HFFc6 (cell line): ENCODE results near the gene RGCC. TPM values are rescaled to one million over a fixed set of nuclear protein-coding genes. Genes with fewer than 3 reads are reported as not detected.
A peak's percentile ranks its signal among the peaks of the same experiment; 100 is the strongest.

Source experiments
- DNase-seq: peaks from one replicate; pipeline ENCODE4 v3.0.0-alpha.2; 2018
- H3K27ac Mint-ChIP-seq: 2 replicates; pipeline ENCODE4 v1.8.0; 2020; ENCODE audit warnings: mild to moderate bottlenecking, mixed read lengths
- H3K27me3 Mint-ChIP-seq: 2 replicates; pipeline ENCODE4 v1.8.0; 2021; ENCODE audit warnings: mild to moderate bottlenecking, moderate library complexity, mixed read lengths; ENCODE audit not compliant: insufficient read depth
- H3K36me3 Mint-ChIP-seq: 2 replicates; pipeline ENCODE4 v1.8.0; 2021; ENCODE audit warnings: low read depth, mixed read lengths
- H3K4me1 Mint-ChIP-seq: 2 replicates; pipeline ENCODE4 v1.8.0; 2020; ENCODE audit warnings: low read depth, mixed read lengths
- H3K4me3 Mint-ChIP-seq: 2 replicates; pipeline ENCODE4 v1.8.0; 2020; ENCODE audit warnings: mild to moderate bottlenecking, moderate library complexity, mixed read lengths
- H3K9me3 Mint-ChIP-seq: 2 replicates; pipeline ENCODE4 v1.8.0; 2020; ENCODE audit warnings: mild to moderate bottlenecking, mixed read lengths
- total RNA-seq, 6 experiments: library from RNA; stranded (reverse); fragmentation: NEBNext Ultra II Directional; extraction: Animal tissue kit (Norgen Biotek cat#: 25700); gene quantifications; 2 replicates in 1 of 6; 3 replicates in 5 of 6; pipeline ENCODE4 v1.2.3, GENCODE V29; 2021
- TF ChIP-seq, protein P1 (sequence below): fragments of 200-600 bp; sonication (generic); IDR thresholded peaks from 2 replicates; pipeline ENCODE4 v1.5.0; 2021; ENCODE audit warnings: antibody characterized with exemption, mild to moderate bottlenecking

RGCC gene
- total RNA-seq, 6 experiments from 2014 or later, result 0.43 TPM; not detected in 5

- Mint-ChIP-seq H3K27ac (no peak overlapping the region), H3K9me3 (no peaks in the 10 kb centered on the region), H3K4me3 (no peak overlapping the region), H3K27me3 (peaks cover 2% of the 10 kb centered on the region; the same call in 1 of the 2 replicates), H3K36me3 (no peaks in the 10 kb centered on the region), H3K4me1 (peaks cover 7% of the 10 kb centered on the region; the same call in 1 of the 2 replicates)
- peak; percentile 52 for DNase-seq
- TF ChIP-seq, protein P1, sequence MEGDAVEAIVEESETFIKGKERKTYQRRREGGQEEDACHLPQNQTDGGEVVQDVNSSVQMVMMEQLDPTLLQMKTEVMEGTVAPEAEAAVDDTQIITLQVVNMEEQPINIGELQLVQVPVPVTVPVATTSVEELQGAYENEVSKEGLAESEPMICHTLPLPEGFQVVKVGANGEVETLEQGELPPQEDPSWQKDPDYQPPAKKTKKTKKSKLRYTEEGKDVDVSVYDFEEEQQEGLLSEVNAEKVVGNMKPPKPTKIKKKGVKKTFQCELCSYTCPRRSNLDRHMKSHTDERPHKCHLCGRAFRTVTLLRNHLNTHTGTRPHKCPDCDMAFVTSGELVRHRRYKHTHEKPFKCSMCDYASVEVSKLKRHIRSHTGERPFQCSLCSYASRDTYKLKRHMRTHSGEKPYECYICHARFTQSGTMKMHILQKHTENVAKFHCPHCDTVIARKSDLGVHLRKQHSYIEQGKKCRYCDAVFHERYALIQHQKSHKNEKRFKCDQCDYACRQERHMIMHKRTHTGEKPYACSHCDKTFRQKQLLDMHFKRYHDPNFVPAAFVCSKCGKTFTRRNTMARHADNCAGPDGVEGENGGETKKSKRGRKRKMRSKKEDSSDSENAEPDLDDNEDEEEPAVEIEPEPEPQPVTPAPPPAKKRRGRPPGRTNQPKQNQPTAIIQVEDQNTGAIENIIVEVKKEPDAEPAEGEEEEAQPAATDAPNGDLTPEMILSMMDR, result peak; percentile 63
Measured at GRCh38 chr13:41411522-41411921, 45.8 kb upstream of the RGCC start.

DNA sequence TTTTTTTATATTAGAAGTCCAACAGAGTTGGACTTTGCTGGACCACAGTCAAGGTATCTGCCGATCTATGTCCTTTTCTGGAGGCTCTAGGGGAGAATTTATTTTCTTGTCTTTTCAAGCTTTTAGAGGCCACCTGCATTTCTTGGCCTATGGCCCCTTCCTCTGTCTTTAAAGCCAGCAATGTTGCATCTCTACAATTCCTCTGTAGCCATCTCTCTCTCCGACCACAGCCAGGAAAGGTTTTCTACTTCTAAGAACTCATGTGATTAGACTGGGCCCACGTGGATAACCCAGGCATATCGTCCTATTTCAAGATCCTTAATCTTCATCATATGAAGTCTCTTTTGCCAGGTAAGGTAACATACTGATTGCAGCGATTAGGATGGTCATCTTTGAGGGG is 43.5 kb upstream of the RGCC start:
- peaks cover 4% of the 10 kb centered on the region; the same call in 1 of the 2 replicates for H3K9me3 Mint-ChIP-seq
- no peak overlapping the region for H3K4me3 Mint-ChIP-seq
- H3K36me3 Mint-ChIP-seq, result 0 out of 2 replicates have a peak, but pooled peaks cover 7% of the 10 kb centered on the region
- no peak for DNase-seq
- H3K4me1 Mint-ChIP-seq, result peaks cover 4% of the 10 kb centered on the region; the same call in 1 of the 2 replicates
- no peak overlapping the region for H3K27ac Mint-ChIP-seq
- TF ChIP-seq, protein P1, result no peak
- peaks cover 5% of the 10 kb centered on the region; the same call in 1 of the 2 replicates for H3K27me3 Mint-ChIP-seq

- Mint-ChIP-seq H3K9me3 (peaks cover 4% of the 10 kb centered on the region; the same call in 1 of the 2 replicates), H3K4me1 (peaks cover 4% of the 10 kb centered on the region; the same call in 1 of the 2 replicates), H3K36me3 (0 out of 2 replicates have a peak, but pooled peaks cover 7% of the 10 kb centered on the region), H3K4me3 (no peak overlapping the region), H3K27ac (no peak overlapping the region), H3K27me3 (peaks cover 6% of the 10 kb centered on the region; the same call in 1 of the 2 replicates)
- TF ChIP-seq, protein P1, result no peak
- DNase-seq, result no peak
Measured at GRCh38 chr13:41416276-41416675, 41.1 kb upstream of the RGCC start.

DNA sequence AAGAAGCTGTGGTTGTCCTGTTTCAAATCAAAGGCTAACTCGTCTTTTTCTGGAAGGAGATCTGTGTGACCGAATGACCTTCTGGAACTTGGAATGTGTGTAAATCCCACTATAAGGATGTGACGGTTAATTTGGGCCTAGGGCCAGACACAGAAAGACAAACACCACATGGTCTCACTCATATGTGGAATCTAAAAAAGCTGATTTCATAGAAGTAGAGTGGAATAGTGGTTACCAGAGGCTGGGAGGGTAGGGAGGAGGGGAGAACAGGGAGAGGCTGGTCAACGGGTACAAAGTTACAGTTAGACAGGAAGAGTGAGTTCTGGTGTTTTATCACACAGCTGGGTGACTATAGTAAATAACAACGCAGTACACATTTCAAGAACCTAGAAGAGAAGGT is 39.3 kb upstream of the RGCC start:
- Mint-ChIP-seq H3K27ac (no peak overlapping the region), H3K27me3 (peaks cover 6% of the 10 kb centered on the region; the same call in 1 of the 2 replicates)
- DNase-seq, result no peak

DNA sequence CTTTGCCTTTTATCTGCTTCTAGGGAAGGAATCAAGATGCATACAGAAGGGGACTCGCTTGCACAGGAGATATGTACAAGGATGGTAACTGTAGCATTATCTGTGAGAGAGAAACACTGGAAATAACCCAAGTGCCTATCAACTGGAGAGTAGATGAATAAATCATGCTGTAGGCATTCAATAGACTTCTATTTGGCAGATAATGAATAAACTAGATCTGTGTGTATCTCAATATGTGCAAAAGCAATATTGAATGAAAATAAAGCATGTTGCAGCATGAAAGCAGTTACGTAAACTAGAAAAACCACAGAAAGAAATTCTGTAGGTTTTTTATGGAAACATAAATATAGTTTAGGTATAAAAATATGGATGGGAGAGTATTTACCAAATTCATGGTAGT is 38.6 kb upstream of the RGCC start:
- peaks cover 4% of the 10 kb centered on the region; the same call in 1 of the 2 replicates for H3K9me3 Mint-ChIP-seq
- 0 out of 2 replicates have a peak, but pooled peaks cover 7% of the 10 kb centered on the region for H3K36me3 Mint-ChIP-seq
- peaks cover 4% of the 10 kb centered on the region; the same call in 1 of the 2 replicates for H3K4me1 Mint-ChIP-seq
- peaks cover 8% of the 10 kb centered on the region for H3K27me3 Mint-ChIP-seq
- no peak overlapping the region for H3K27ac Mint-ChIP-seq
- H3K4me3 Mint-ChIP-seq, result no peak overlapping the region
- DNase-seq, result no peak
- TF ChIP-seq, protein P1, result no peak

More for the DNA sequence above, 39.3 kb upstream of the RGCC start:
- TF ChIP-seq, protein P1, result no peak
- peaks cover 4% of the 10 kb centered on the region; the same call in 1 of the 2 replicates for H3K9me3 Mint-ChIP-seq
- H3K4me1 Mint-ChIP-seq, result peaks cover 4% of the 10 kb centered on the region; the same call in 1 of the 2 replicates
- H3K4me3 Mint-ChIP-seq, result no peak overlapping the region
- 0 out of 2 replicates have a peak, but pooled peaks cover 7% of the 10 kb centered on the region for H3K36me3 Mint-ChIP-seq
